Measurements from ENCODE around the gene TSHZ3.

The TSHZ3 gene

GRCh38 chr19:31337008-31337914 is 12.0 kb downstream of the TSHZ3 start:
- DNase-seq (ENCODE audit: low spot score) (no peak), FAIRE-seq (no peak)

- FAIRE-seq (no peak), DNase-seq (ENCODE audit: low spot score) (no peak)
Measured at GRCh38 chr19:31335716-31336115, 13.5 kb downstream of the TSHZ3 start.

- DNase-seq (ENCODE audit: low spot score) (no peak), FAIRE-seq (no peak)
Measured at GRCh38 chr19:31334849-31335624, 14.2 kb downstream of the TSHZ3 start.

GRCh38 chr19:31334101-31334848 is 15.0 kb downstream of the TSHZ3 start:
- no peak for DNase-seq (ENCODE audit: low spot score)

GRCh38 chr19:31332096-31332495 is 17.1 kb downstream of the TSHZ3 start:
- FAIRE-seq (no peak), DNase-seq (ENCODE audit: low spot score) (no peak)

More at GRCh38 chr19:31334101-31334848, 15.0 kb downstream of the TSHZ3 start:
- FAIRE-seq, result no peak

GRCh38 chr19:31331536-31331935 is 17.7 kb downstream of the TSHZ3 start:
- FAIRE-seq (no peak), DNase-seq (ENCODE audit: low spot score) (no peak)

- DNase-seq (ENCODE audit: low spot score) (no peak), FAIRE-seq (no peak)
Measured at GRCh38 chr19:31330761-31331160, 18.5 kb downstream of the TSHZ3 start.

- DNase-seq (ENCODE audit: low spot score) (no peak), FAIRE-seq (no peak)
Measured at GRCh38 chr19:31330237-31330636, 19.0 kb downstream of the TSHZ3 start.

- DNase-seq (ENCODE audit: low spot score) (no peak), FAIRE-seq (no peak)
Measured at GRCh38 chr19:31329819-31330218, 19.4 kb downstream of the TSHZ3 start.

GRCh38 chr19:31328238-31328637 is 21.0 kb downstream of the TSHZ3 start:
- no peak for FAIRE-seq
- DNase-seq (ENCODE audit: low spot score), result no peak

- no peak for DNase-seq (ENCODE audit: low spot score)
Measured at GRCh38 chr19:31326329-31327028, 22.8 kb downstream of the TSHZ3 start.

GRCh38 chr19:31325342-31325741 is 23.9 kb downstream of the TSHZ3 start:
- no peak for DNase-seq (ENCODE audit: low spot score)

More at GRCh38 chr19:31326329-31327028, 22.8 kb downstream of the TSHZ3 start:
- no peak for FAIRE-seq

GRCh38 chr19:31319465-31319864 is 29.8 kb downstream of the TSHZ3 start:
- DNase-seq (ENCODE audit: low spot score) (no peak), FAIRE-seq (no peak)

More at GRCh38 chr19:31325342-31325741, 23.9 kb downstream of the TSHZ3 start:
- no peak for FAIRE-seq

GRCh38 chr19:31318790-31319425 is 30.3 kb downstream of the TSHZ3 start:
- FAIRE-seq, result no peak
- no peak for DNase-seq (ENCODE audit: low spot score)

GRCh38 chr19:31317570-31317969 is 31.7 kb downstream of the TSHZ3 start:
- DNase-seq (ENCODE audit: low spot score), result no peak
- no peak for FAIRE-seq

- DNase-seq (ENCODE audit: low spot score) (no peak), FAIRE-seq (no peak)
Measured at GRCh38 chr19:31317093-31317492, 32.1 kb downstream of the TSHZ3 start.

- DNase-seq (ENCODE audit: low spot score) (no peak), FAIRE-seq (no peak)
Measured at GRCh38 chr19:31316201-31316951, 32.9 kb downstream of the TSHZ3 start.

- no peak for FAIRE-seq
- DNase-seq (ENCODE audit: low spot score), result no peak
Measured at GRCh38 chr19:31315652-31316051, 33.6 kb downstream of the TSHZ3 start.

GRCh38 chr19:31314849-31315629 is 34.2 kb downstream of the TSHZ3 start:
- DNase-seq (ENCODE audit: low spot score), result no peak

More at GRCh38 chr19:31314849-31315629, 34.2 kb downstream of the TSHZ3 start:
- no peak for FAIRE-seq

Data from RCC 7860 (cell line).